ENCODE data around the gene OR2AG2. TPM values are rescaled to one million over a fixed set of nuclear protein-coding genes. Genes with fewer than 3 reads are reported as not detected.

The OR2AG2 gene
- total RNA-seq, 4 donors from 2014 or later, result not detected

DNA sequence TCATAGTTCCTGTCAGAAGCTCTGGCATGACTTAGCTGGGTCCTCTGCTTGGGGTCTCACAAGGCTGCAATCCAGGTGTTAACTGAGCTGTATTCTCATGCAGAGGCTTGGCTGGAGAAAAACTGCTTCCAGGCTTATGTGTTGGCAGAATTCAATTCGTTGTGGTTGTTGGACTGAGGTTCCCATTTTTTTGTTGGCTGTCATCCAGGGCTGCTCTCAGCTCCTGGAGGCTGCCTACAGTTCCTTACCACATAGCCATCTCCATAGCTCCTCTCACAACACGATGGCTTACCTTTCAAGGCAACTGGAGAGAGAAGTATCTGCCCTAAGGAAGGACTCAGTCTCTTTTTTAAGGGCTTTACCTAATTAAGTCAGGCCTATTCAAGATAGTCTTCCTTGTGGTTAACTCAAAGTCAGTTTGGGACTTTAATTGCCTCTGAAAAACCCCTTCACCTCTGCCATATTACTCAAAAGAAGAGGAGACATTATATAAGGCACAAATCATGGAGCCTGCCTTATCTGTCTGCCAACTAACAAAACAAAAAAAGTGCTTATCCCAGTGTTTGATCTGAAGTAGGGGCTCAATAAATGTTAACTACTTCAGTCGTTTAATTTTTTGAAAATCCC lies 35.2 kb downstream of the OR2AG2 start:
- intact Hi-C loops (cut with DNase I), result no loop called here
- no peak for DNase-seq (ENCODE audit: extremely low spot score)
- TF ChIP-seq POLR2A (IDR thresholded peaks at IDR 0.05; ENCODE audit: low read depth) (no peak), POLR2AphosphoS5 (IDR thresholded peaks at IDR 0.05) (no peak)
- TF ChIP-seq, protein P1, sequence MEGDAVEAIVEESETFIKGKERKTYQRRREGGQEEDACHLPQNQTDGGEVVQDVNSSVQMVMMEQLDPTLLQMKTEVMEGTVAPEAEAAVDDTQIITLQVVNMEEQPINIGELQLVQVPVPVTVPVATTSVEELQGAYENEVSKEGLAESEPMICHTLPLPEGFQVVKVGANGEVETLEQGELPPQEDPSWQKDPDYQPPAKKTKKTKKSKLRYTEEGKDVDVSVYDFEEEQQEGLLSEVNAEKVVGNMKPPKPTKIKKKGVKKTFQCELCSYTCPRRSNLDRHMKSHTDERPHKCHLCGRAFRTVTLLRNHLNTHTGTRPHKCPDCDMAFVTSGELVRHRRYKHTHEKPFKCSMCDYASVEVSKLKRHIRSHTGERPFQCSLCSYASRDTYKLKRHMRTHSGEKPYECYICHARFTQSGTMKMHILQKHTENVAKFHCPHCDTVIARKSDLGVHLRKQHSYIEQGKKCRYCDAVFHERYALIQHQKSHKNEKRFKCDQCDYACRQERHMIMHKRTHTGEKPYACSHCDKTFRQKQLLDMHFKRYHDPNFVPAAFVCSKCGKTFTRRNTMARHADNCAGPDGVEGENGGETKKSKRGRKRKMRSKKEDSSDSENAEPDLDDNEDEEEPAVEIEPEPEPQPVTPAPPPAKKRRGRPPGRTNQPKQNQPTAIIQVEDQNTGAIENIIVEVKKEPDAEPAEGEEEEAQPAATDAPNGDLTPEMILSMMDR (IDR thresholded peaks at IDR 0.05), result no peak
- Histone ChIP-seq H3K36me3 (peaks cover 0 to 9% (median 0%) of the 10 kb centered on the region in 4 donors), H3K9me3 (no peaks in the 10 kb centered on the region), H3K27me3 (no peaks in the 10 kb centered on the region), H3K4me3 (no peak overlapping the region), H3K4me1 (no peaks in the 10 kb centered on the region), H3K27ac (replicated peaks in 1 of 4) (no peak overlapping the region)
- 63% methylated on average over 3 of the region's 3 CpGs for WGBS

DNA sequence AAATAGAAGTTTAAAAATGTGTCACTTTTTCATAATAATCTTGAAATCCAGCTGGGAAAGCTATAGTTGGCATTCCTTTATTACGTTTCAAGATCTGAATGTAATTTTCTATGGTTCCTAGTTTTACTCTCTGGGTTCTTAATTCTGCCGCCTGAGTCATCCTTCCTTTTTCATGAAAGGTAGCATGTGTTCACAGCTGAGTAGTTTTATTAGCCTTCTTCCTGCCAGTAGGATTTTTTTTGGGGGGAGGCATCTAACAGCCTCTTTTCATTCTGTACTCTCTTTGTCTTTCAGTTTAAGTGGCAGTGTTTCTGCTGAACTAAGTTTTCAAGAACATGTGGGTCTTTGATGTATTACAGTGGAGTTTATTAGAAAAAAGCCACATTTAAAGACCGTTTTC lies 36.5 kb downstream of the OR2AG2 start:
- intact Hi-C loops (cut with DNase I), result no loop called here
- Histone ChIP-seq H3K27me3 (no peaks in the 10 kb centered on the region), H3K9me3 (no peaks in the 10 kb centered on the region), H3K4me3 (no peak overlapping the region), H3K4me1 (no peaks in the 10 kb centered on the region), H3K27ac (replicated peaks in 1 of 4) (no peak overlapping the region), H3K36me3 (peaks cover 0 to 9% (median 0%) of the 10 kb centered on the region in 4 donors)
- no peak for DNase-seq (ENCODE audit: extremely low spot score)
- TF ChIP-seq, protein P1 (IDR thresholded peaks at IDR 0.05), result no peak
- TF ChIP-seq POLR2A (IDR thresholded peaks at IDR 0.05; ENCODE audit: low read depth) (no peak), POLR2AphosphoS5 (IDR thresholded peaks at IDR 0.05) (no peak), EP300 (IDR thresholded peaks at IDR 0.05) (no peak)
- 57% methylated on average over 3 of the region's 3 CpGs for WGBS

DNA sequence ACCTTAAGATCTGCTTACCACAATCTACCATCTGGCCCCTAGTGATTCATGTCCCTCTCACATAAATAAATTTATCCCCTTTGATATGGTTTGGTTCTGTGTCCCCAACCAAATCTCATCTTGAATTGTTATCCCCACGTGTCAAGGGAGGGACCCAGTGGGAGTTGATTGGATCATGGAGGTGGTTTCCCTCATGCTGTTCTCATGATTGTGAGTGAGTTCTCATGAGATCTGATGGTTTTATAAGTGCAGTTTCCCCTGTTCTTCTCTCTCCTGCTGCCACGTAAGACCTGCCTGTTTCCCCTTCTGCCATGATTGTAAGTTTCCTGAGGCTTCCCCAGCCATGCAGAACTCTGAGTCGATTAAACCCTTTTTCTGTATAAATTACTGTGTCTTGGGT lies 37.2 kb downstream of the OR2AG2 start:
- Histone ChIP-seq H3K27ac (replicated peaks in 1 of 4) (no peak overlapping the region), H3K27me3 (no peaks in the 10 kb centered on the region), H3K4me3 (no peak overlapping the region), H3K9me3 (no peaks in the 10 kb centered on the region), H3K36me3 (peaks cover 0 to 9% (median 0%) of the 10 kb centered on the region in 4 donors), H3K4me1 (no peaks in the 10 kb centered on the region)
- TF ChIP-seq EP300 (IDR thresholded peaks at IDR 0.05), result no peak
- DNase-seq (ENCODE audit: extremely low spot score), result no peak
- 81% methylated on average over 3 of the region's 3 CpGs for WGBS
- intact Hi-C loops (cut with DNase I), result no loop called here

GRCh38 chr11:6733326-6734275 lies 38.2 kb downstream of the OR2AG2 start:
- WGBS, result 61% methylated on average over 3 of the region's 3 CpGs
- DNase-seq (ENCODE audit: extremely low spot score), result no peak
- Histone ChIP-seq H3K27ac (replicated peaks in 1 of 4) (no peak overlapping the region), H3K4me3 (no peak overlapping the region), H3K36me3 (peaks cover 0 to 9% (median 0%) of the 10 kb centered on the region in 4 donors), H3K9me3 (no peaks in the 10 kb centered on the region), H3K4me1 (no peaks in the 10 kb centered on the region), H3K27me3 (no peaks in the 10 kb centered on the region)
- intact Hi-C loops (cut with DNase I), result no loop called here
- TF ChIP-seq EP300 (IDR thresholded peaks at IDR 0.05), result no peak
- TF ChIP-seq, protein P1 (IDR thresholded peaks at IDR 0.05), result no peak
- TF ChIP-seq POLR2A (IDR thresholded peaks at IDR 0.05; ENCODE audit: low read depth), result no peak
- TF ChIP-seq POLR2AphosphoS5 (IDR thresholded peaks at IDR 0.05), result no peak

DNA sequence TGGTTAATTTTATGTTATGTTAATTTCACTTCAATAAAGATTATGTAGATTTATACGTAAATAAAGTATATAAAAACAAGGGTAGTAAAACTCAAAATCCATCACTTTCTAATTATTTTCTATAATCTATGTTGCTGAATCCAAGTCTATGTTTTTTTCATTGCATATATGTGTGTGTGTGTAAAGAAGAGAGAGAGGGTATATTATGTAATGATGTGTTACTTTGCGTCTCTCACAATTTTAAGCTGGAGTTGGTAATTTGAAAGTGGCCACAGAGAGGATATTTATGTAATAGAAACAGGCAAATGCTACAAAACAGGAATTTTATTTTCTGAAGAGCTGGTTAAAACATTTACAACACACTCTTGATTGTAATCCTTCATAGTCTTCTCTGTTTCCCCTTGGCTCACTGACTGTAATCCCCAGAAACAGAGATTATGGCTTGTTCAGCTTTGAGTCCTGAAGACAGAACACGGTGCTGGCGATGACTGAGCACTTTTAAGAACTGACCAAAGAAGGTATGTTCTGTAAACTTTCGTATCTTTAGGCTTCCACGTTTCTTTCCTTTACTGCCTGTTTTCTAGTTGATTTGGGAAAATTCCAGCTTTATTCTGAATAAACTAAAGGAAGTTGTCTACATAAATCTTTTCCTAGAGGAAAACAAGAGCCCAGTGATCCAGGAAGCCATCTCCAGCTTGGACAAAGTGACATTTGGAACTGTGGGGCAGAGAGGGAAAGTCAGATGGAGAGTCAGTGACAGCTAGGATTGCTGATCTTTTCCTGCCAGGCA lies 43.6 kb downstream of the OR2AG2 start:
- Histone ChIP-seq H3K36me3 (peaks cover 0 to 3% (median 0%) of the 10 kb centered on the region in 4 donors), H3K27ac (replicated peaks in 1 of 4) (no peak overlapping the region), H3K9me3 (no peaks in the 10 kb centered on the region), H3K4me3 (no peak overlapping the region), H3K4me1 (no peaks in the 10 kb centered on the region), H3K27me3 (no peaks in the 10 kb centered on the region)
- DNase-seq (ENCODE audit: extremely low spot score), result peak; percentile 31
- 61% methylated on average over 6 of the region's 6 CpGs for WGBS
- intact Hi-C loops (cut with DNase I), result no loop called here
- TF ChIP-seq POLR2A (IDR thresholded peaks at IDR 0.05; ENCODE audit: low read depth) (no peak), POLR2AphosphoS5 (IDR thresholded peaks at IDR 0.05) (no peak)
- TF ChIP-seq, protein P1 (IDR thresholded peaks at IDR 0.05), result no peak

All from esophagus muscularis mucosa (tissue), 4 donors.